GM19467 (cell line): ENCODE results near the gene PCDHA3.
"Not testable (repeated sequence)": the region's sequence is repeated elsewhere in the genome, so short reads cannot be mapped to it uniquely, and the experiment has no call there.

Experiments used
- ATAC-seq: cut with Tn5 transposase; IDR thresholded peaks from one replicate; pipeline ENCODE4 v1.9.1; 2021; ENCODE audit warnings: mild to moderate bottlenecking, moderate library complexity; ENCODE audit not compliant: unreplicated experiment

Gene PCDHA3

DNA sequence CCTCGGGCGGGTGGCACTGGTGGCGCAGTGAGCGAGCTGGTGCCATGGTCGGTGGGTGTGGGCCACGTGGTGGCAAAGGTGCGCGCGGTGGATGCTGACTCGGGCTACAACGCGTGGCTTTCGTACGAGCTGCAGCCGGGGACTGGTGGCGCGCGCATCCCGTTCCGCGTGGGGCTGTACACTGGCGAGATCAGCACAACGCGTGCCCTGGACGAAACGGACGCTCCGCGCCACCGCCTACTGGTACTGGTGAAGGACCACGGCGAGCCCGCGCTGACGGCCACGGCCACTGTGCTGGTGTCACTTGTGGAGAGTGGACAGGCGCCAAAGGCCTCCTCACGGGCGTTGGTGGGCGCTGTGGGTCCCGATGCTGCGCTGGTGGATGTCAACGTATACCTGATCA, 8.0 kb downstream of the PCDHA3 start:
- ATAC-seq: no peak

DNA sequence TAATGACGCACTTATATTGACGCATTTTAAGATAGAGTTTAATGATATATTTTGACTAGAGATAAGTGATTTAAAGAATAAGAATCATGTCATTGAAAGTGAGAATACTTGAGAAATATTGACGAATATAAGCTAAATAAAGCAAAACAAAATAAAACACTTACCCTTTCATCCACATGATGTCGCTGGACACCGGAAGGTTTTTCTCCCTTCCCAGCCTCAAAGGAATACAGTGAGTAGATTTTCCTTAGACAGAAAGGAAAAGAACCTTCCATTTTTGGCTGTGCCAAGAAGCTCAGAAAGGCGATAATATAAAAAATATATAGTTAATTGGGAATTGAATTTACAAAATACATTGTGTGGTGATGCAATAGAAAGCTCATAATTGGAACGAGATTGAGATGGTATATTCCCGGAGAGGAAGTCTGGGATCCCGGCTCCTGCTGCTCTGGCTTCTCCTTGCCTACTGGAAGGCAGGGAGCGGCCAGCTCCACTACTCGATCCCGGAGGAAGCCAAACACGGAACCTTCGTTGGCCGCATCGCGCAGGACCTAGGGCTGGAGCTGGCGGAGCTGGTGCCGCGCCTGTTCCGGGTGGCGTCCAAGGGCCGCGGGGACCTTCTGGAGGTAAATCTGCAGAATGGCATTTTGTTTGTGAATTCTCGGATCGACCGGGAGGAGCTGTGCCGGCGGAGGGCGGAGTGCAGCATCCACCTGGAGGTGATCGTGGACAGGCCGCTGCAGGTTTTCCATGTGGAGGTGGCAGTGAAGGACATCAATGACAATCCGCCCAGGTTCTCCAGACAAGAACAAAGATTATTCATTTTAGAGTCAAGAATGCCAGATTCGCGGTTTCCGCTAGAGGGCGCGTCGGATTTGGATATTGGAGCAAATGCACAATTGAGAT, 20.8 kb downstream of the PCDHA3 start, which contains the start of gene PCDHA5:
PCDHA5 (plus strand) TSS at position 239 of the 906 bp plus-strand sequence.
- ATAC-seq: no peak

- no peak for ATAC-seq
Observed at GRCh38 chr5:140822281-140822629, 21.4 kb downstream of the PCDHA3 start.

DNA sequence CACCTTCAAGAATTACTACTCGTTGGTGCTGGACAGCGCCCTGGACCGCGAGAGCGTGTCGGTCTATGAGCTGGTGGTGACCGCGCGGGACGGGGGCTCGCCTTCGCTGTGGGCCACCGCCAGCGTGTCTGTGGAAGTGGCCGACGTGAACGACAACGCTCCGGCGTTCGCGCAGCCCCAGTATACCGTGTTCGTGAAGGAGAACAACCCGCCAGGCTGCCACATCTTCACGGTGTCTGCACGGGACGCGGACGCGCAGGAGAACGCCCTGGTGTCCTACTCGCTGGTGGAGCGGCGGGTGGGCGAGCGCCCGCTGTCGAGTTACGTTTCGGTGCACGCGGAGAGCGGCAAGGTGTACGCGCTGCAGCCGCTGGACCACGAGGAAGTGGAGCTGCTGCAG, 22.1 kb downstream of the PCDHA3 start:
- not testable (repeated sequence) for ATAC-seq

- no peak for ATAC-seq
Observed at GRCh38 chr5:140823475-140823874, 22.6 kb downstream of the PCDHA3 start.

DNA sequence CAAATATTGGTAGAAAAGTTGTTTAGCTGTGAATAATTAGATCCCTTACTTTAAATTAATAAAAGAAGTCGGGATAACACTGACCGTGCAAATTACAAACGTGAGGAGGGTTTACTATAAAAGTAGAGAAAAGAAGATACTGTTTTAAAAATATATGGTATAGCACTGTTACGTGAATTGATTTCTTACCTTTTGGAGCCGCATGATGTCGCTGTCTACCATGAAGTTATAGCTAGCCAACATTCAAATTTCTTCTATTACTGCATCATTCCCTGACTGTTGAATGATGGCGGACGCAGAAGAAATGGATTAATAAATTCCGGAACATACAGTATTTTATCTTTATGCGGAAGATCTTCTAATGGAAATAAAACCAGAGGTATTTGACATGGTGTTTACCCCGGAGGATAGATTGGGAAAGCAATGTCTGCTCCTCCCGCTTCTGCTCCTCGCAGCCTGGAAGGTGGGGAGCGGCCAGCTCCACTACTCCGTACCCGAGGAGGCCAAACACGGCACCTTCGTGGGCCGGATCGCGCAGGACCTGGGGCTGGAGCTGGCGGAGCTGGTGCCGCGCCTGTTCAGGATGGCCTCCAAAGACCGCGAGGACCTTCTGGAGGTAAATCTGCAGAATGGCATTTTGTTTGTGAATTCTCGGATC, 27.0 kb downstream of the PCDHA3 start, which contains the start of gene PCDHA6:
PCDHA6 (plus strand) TSS at position 257 of the 658 bp plus-strand sequence; CDS start at position 389, 132 bp downstream.
- ATAC-seq: no peak

- ATAC-seq: no peak
Observed at GRCh38 chr5:140828362-140828737, 27.5 kb downstream of the PCDHA3 start.

- ATAC-seq: not testable (repeated sequence)
Observed at GRCh38 chr5:140829511-140830501, 28.9 kb downstream of the PCDHA3 start.

DNA sequence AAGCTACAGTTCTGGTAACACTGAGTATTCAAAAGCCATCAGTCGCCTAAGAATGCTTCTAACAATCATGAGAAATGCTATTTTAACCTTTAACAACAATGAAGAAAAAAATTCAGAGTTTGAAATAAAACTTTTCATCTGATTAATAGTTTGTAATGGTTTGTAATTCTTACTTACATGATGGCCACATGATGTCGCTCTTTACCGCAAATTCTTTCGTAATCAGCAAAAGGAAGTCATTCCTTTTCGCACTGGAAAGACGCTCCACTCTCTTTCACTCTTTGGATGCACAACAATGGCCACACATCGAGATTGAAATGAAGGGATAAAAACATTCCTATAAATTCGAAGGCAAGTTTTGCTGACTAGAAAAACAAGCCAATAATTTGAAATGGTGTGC, 33.1 kb downstream of the PCDHA3 start, which contains the start of gene PCDHA7:
PCDHA7 (plus strand) TSS at position 277 of the 400 bp plus-strand sequence; CDS start at position 392, 115 bp downstream.
- no peak for ATAC-seq

- ATAC-seq: not testable (repeated sequence)
Observed at GRCh38 chr5:140834439-140835008, 33.7 kb downstream of the PCDHA3 start.

DNA sequence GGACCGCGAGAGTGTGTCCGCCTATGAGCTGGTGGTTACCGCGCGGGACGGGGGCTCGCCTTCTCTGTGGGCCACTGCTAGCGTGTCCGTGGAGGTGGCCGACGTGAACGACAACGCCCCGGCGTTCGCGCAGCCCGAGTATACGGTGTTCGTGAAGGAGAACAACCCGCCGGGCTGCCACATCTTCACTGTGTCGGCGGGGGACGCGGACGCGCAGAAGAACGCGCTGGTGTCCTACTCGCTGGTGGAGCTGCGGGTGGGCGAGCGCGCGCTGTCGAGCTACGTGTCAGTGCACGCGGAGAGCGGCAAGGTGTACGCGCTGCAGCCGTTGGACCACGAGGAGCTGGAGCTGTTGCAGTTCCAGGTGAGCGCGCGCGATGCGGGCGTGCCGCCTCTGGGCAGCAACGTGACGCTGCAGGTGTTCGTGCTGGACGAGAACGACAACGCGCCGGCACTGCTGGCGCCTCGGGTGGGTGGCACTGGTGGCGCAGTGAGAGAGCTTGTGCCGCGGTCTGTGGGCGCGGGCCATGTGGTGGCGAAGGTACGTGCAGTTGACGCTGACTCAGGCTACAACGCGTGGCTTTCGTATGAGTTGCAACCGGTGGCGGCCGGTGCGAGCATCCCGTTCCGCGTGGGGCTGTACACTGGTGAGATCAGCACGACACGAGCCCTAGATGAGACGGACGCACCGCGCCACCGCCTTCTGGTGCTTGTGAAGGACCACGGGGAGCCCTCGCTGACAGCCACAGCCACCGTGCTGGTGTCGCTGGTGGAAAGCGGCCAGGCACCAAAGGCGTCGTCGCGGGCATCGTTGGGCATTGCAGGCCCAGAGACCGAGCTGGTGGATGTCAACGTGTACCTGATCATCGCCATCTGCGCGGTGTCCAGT, 35.0 kb downstream of the PCDHA3 start:
- ATAC-seq: no peak

DNA sequence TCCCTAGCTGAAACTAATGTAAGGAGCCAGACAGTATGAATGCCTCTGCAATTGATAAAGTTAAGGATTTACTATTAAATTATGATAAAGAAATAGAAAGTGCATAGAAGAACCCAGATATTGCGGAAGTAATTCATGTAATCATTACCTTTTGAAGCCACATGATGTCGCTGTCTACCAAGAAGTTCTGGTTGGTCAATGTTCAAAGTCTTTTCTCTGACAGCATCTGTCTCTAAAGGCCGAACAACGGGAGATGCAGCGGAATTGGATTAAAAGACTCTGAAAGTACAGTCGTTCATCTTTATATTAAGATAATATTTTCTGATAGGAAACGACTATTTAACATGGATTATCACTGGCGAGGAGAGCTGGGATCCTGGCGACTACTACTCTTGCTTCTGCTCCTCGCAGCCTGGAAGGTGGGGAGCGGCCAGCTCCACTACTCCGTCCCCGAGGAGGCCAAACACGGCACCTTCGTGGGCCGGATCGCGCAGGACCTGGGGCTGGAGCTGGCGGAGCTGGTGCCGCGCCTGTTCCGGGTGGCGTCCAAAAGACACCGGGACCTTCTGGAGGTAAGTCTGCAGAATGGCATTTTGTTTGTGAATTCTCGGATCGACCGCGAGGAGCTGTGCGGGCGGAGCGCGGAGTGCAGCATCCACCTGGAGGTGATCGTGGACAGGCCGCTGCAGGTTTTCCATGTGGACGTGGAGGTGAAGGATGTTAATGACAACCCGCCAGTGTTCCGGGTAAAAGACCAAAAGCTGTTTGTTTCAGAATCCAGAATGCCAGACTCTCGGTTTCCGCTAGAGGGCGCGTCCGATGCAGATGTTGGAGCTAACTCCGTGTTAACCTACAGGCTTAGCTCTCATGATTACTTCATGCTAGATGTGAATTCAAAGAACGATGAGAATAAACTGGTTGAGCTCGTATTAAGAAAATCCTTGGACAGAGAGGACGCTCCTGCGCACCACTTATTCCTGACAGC, 40.4 kb downstream of the PCDHA3 start, which contains the start of gene PCDHA8:
PCDHA8 (plus strand) TSS at position 210 of the 985 bp plus-strand sequence; CDS start at position 345, 135 bp downstream.
- ATAC-seq: no peak

- ATAC-seq: no peak
Observed at GRCh38 chr5:140842798-140843733, 42.2 kb downstream of the PCDHA3 start.

GRCh38 chr5:140848139-140849102, 47.6 kb downstream of the PCDHA3 start, which contains the start of gene PCDHA9:
Gene PCDHA9, plus strand, starts transcription at chr5:140848382. Its CDS starts 114 bp downstream, at chr5:140848496.
- not testable (repeated sequence) for ATAC-seq

DNA sequence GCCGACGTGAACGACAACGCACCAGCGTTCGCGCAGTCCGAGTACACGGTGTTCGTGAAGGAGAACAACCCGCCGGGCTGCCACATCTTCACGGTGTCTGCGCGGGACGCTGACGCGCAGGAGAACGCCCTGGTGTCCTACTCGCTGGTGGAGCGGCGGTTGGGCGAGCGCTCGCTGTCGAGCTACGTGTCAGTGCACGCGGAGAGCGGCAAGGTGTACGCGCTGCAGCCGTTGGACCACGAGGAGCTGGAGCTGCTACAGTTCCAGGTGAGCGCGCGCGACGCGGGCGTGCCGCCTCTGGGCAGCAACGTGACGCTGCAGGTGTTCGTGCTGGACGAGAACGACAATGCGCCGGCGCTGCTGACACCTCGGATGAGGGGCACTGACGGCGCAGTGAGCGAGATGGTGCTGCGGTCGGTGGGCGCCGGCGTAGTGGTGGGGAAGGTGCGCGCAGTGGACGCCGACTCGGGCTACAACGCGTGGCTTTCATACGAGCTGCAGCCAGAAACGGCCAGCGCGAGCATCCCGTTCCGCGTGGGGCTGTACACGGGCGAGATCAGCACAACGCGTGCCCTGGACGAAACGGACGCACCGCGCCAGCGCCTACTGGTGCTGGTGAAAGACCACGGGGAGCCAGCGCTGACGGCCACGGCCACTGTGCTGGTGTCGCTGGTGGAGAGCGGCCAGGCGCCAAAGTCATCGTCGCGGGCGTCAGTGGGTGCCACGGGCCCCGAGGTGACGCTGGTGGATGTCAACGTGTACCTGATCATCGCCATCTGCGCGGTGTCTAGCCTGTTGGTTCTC, 49.2 kb downstream of the PCDHA3 start:
- not testable (repeated sequence) for ATAC-seq
